Measurements from ENCODE around the gene SIL1.
"Not testable (repeated sequence)": the region's sequence is repeated elsewhere in the genome, so short reads cannot be mapped to it uniquely, and the experiment has no call there.

The SIL1 gene

GRCh38 chr5:139186261-139186660, 11.9 kb downstream of the SIL1 start:
- Mint-ChIP-seq H3K9me3 (no peaks in the 10 kb centered on the region), H3K4me3 (no peak overlapping the region), H3K36me3 (peaks cover 13% of the 10 kb centered on the region), H3K27me3 (no peaks in the 10 kb centered on the region), H3K4me1 (peaks cover 21% of the 10 kb centered on the region), H3K27ac (no peak overlapping the region)

- peaks cover 20% of the 10 kb centered on the region for H3K4me1 Mint-ChIP-seq
- H3K4me3 Mint-ChIP-seq, result no peak overlapping the region
- H3K36me3 Mint-ChIP-seq, result peaks cover 13% of the 10 kb centered on the region
- H3K27me3 Mint-ChIP-seq, result no peaks in the 10 kb centered on the region
- H3K27ac Mint-ChIP-seq, result no peak overlapping the region
- H3K9me3 Mint-ChIP-seq, result no peaks in the 10 kb centered on the region
Observed at GRCh38 chr5:139185589-139185988, 12.6 kb downstream of the SIL1 start.

GRCh38 chr5:139183502-139183901, 14.7 kb downstream of the SIL1 start:
- Mint-ChIP-seq H3K4me3 (no peak overlapping the region), H3K9me3 (no peaks in the 10 kb centered on the region), H3K4me1 (peaks cover 24% of the 10 kb centered on the region), H3K27me3 (no peaks in the 10 kb centered on the region), H3K36me3 (peaks cover 11% of the 10 kb centered on the region), H3K27ac (no peak overlapping the region)

- no peaks in the 10 kb centered on the region for H3K27me3 Mint-ChIP-seq
- peaks cover 9% of the 10 kb centered on the region for H3K36me3 Mint-ChIP-seq
- no peaks in the 10 kb centered on the region for H3K9me3 Mint-ChIP-seq
- H3K4me1 Mint-ChIP-seq, result peaks cover 28% of the 10 kb centered on the region
- no peak overlapping the region for H3K27ac Mint-ChIP-seq
- H3K4me3 Mint-ChIP-seq, result no peak overlapping the region
Observed at GRCh38 chr5:139182528-139183296, 15.5 kb downstream of the SIL1 start.

GRCh38 chr5:139181835-139182452, 16.2 kb downstream of the SIL1 start:
- no peak overlapping the region for H3K27ac Mint-ChIP-seq
- H3K36me3 Mint-ChIP-seq, result peaks cover 7% of the 10 kb centered on the region
- H3K4me1 Mint-ChIP-seq, result peaks cover 28% of the 10 kb centered on the region
- H3K4me3 Mint-ChIP-seq, result no peak overlapping the region
- H3K27me3 Mint-ChIP-seq, result no peaks in the 10 kb centered on the region
- H3K9me3 Mint-ChIP-seq, result no peaks in the 10 kb centered on the region

- peaks cover 28% of the 10 kb centered on the region for H3K4me1 Mint-ChIP-seq
- H3K4me3 Mint-ChIP-seq, result no peak overlapping the region
- H3K27ac Mint-ChIP-seq, result no peak overlapping the region
Observed at GRCh38 chr5:139181322-139181730, 16.8 kb downstream of the SIL1 start.

GRCh38 chr5:139180850-139181249, 17.3 kb downstream of the SIL1 start:
- Mint-ChIP-seq H3K27ac (no peak overlapping the region), H3K9me3 (no peaks in the 10 kb centered on the region), H3K4me3 (no peak overlapping the region), H3K36me3 (peaks cover 6% of the 10 kb centered on the region), H3K4me1 (peaks cover 28% of the 10 kb centered on the region), H3K27me3 (no peaks in the 10 kb centered on the region)

More at GRCh38 chr5:139181322-139181730, 16.8 kb downstream of the SIL1 start:
- Mint-ChIP-seq H3K9me3 (no peaks in the 10 kb centered on the region), H3K36me3 (peaks cover 4% of the 10 kb centered on the region), H3K27me3 (no peaks in the 10 kb centered on the region)

GRCh38 chr5:139179778-139180513, 18.2 kb downstream of the SIL1 start:
- peaks cover 23% of the 10 kb centered on the region for H3K4me1 Mint-ChIP-seq
- H3K27ac Mint-ChIP-seq, H3K4me3 Mint-ChIP-seq, H3K36me3 Mint-ChIP-seq, H3K9me3 Mint-ChIP-seq, H3K27me3 Mint-ChIP-seq: not testable (repeated sequence)

GRCh38 chr5:139178935-139179334, 19.2 kb downstream of the SIL1 start:
- Mint-ChIP-seq H3K4me3 (no peak overlapping the region), H3K27ac (no peak overlapping the region), H3K27me3 (no peaks in the 10 kb centered on the region), H3K36me3 (peaks cover 10% of the 10 kb centered on the region), H3K4me1 (peaks cover 23% of the 10 kb centered on the region), H3K9me3 (no peaks in the 10 kb centered on the region)

GRCh38 chr5:139178589-139178917, 19.6 kb downstream of the SIL1 start:
- Mint-ChIP-seq H3K36me3 (peaks cover 11% of the 10 kb centered on the region), H3K4me1 (peaks cover 23% of the 10 kb centered on the region), H3K9me3 (no peaks in the 10 kb centered on the region), H3K27me3 (no peaks in the 10 kb centered on the region), H3K27ac (no peak overlapping the region), H3K4me3 (no peak overlapping the region)

GRCh38 chr5:139177809-139178588, 20.2 kb downstream of the SIL1 start:
- H3K9me3 Mint-ChIP-seq, result no peaks in the 10 kb centered on the region
- H3K36me3 Mint-ChIP-seq, result peaks cover 11% of the 10 kb centered on the region
- no peaks in the 10 kb centered on the region for H3K27me3 Mint-ChIP-seq
- no peak overlapping the region for H3K4me3 Mint-ChIP-seq
- no peak overlapping the region for H3K27ac Mint-ChIP-seq
- peaks cover 23% of the 10 kb centered on the region for H3K4me1 Mint-ChIP-seq

- not testable (repeated sequence) for H3K36me3 Mint-ChIP-seq
Observed at GRCh38 chr5:139177281-139177680, 20.9 kb downstream of the SIL1 start.

GRCh38 chr5:139174382-139174781, 23.8 kb downstream of the SIL1 start:
- Mint-ChIP-seq H3K4me1 (peaks cover 12% of the 10 kb centered on the region), H3K36me3 (peaks cover 13% of the 10 kb centered on the region)
- H3K27me3 Mint-ChIP-seq, H3K4me3 Mint-ChIP-seq, H3K27ac Mint-ChIP-seq, H3K9me3 Mint-ChIP-seq: not testable (repeated sequence)

More at GRCh38 chr5:139177281-139177680, 20.9 kb downstream of the SIL1 start:
- H3K27ac Mint-ChIP-seq, H3K4me3 Mint-ChIP-seq, H3K9me3 Mint-ChIP-seq, H3K27me3 Mint-ChIP-seq: not testable (repeated sequence)
- peaks cover 22% of the 10 kb centered on the region for H3K4me1 Mint-ChIP-seq

GRCh38 chr5:139171779-139172404, 26.3 kb downstream of the SIL1 start:
- peaks cover 5% of the 10 kb centered on the region for H3K4me1 Mint-ChIP-seq
- H3K36me3 Mint-ChIP-seq, result peaks cover 15% of the 10 kb centered on the region
- H3K4me3 Mint-ChIP-seq, result no peak overlapping the region
- H3K27ac Mint-ChIP-seq, result no peak overlapping the region
- H3K9me3 Mint-ChIP-seq, result no peaks in the 10 kb centered on the region
- H3K27me3 Mint-ChIP-seq, result no peaks in the 10 kb centered on the region

Measured in activated naive CD4-positive, alpha-beta T cell treated with anti-CD3 and anti-CD28 coated beads, Interleukin-2, amount 50 U/mL, for 24 hours (primary cell).